ENCODE data around the gene EBP.

DNA sequence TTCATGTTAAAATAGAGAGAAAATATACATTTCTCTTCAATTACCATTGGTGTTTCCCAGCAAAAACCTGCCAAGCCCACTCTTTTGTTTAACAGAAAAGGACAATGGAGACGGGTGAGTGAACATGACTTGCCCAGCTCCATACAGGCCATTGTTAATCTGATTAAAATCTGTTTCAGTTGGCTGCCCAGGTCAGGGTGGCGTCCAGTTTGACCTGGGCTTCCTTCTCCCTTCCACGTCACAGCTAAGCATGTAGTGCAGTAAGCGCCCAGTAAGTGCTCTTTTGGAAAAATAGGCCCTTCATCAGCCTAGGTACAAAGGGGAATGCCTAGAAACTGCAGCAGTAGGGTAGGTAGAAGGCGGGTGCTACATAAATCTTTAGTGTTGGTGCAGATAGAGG, 14.4 kb upstream of the EBP start:
- TF ChIP-seq GATA3 (IDR thresholded peaks at IDR 0.05; ENCODE audit: low read depth, low read length) (no peak), GATA2 (IDR thresholded peaks at IDR 0.05; ENCODE audit: low read depth, low read length) (no peak)

All from SH-SY5Y (cell line).